ENCODE measurements around the gene RETREG2. TPM values are rescaled to one million over a fixed set of nuclear protein-coding genes. Genes with fewer than 3 reads are reported as not detected.

Gene RETREG2
- polyA plus RNA-seq, 1 donor from 2014 or later, result 156 TPM

DNA sequence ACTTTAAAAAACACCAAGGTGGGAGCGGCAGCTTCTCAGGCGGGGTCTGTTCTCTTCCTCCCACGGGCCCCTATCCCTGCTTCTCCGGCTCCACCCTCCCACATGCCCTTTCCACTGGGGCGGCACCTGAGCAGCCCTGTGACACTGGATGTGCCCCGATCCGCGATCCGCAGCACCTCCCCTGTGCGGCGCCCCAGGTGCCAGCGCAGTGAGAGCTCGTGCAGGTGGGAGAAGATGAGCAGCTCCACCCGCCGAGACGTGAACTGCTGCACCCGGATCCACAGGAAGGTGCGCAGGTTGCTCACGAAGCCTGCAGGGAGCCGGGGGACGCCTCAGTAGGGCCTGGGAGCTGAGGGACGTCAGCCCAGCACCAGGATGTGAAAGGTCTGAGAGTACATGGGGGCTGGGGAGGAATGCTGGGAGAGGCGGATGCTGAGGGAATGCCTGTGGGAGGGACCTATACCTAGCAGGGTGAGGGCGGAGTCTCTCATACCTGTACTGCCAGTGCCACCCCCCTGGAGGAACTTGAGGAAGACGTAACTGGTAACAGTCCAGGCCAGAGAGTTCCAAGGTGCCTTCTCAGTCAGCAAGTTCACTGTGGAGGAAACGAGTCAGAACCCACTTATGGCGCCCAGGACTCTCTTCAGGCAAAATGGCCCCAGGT is 37.9 kb downstream of the RETREG2 start:
- H2AFZ ChIP-seq (ENCODE audit: low read depth, low read length), result no peak overlapping the region
- no peak overlapping the region for H3K4me3 ChIP-seq (ENCODE audit: low read length)
- H3K4me2 ChIP-seq (ENCODE audit: low read length), result no peak overlapping the region
- no peaks in the 10 kb centered on the region for H4K20me1 ChIP-seq (ENCODE audit: insufficient read depth)
- no peaks in the 10 kb centered on the region for H3K9me2 ChIP-seq (ENCODE audit: insufficient read depth, low read length)
- no peak overlapping the region for H3K9ac ChIP-seq (ENCODE audit: low read length)
- no peaks in the 10 kb centered on the region for H3K79me2 ChIP-seq (replicated peaks; ENCODE audit: insufficient read depth, low read length)
- no peaks in the 10 kb centered on the region for H3K27me3 ChIP-seq (ENCODE audit: insufficient read depth, low read depth, low read length)
- no peak overlapping the region for H3K27ac ChIP-seq (ENCODE audit: low read length)
- H3K36me3 ChIP-seq (ENCODE audit: insufficient read depth, low read length), result no peaks in the 10 kb centered on the region
- TF ChIP-seq SMC3 (conservative IDR thresholded peaks at IDR 0.05; ENCODE audit: poor library complexity) (no peak), TAF1 (IDR thresholded peaks at IDR 0.05; ENCODE audit: low read depth) (no peak), POLR2AphosphoS5 (IDR thresholded peaks at IDR 0.05) (no peak), RAD21 (conservative IDR thresholded peaks at IDR 0.05) (no peak), EZH2 (IDR thresholded peaks at IDR 0.05; ENCODE audit: borderline replicate concordance, insufficient read depth, low read length, poor library complexity, severe bottlenecking) (no peak), MXI1 (conservative IDR thresholded peaks at IDR 0.05; ENCODE audit: poor library complexity, severe bottlenecking) (no peak), EP300 (conservative IDR thresholded peaks at IDR 0.05; ENCODE audit: poor library complexity, severe bottlenecking) (no peak)
- TF ChIP-seq, protein P1, sequence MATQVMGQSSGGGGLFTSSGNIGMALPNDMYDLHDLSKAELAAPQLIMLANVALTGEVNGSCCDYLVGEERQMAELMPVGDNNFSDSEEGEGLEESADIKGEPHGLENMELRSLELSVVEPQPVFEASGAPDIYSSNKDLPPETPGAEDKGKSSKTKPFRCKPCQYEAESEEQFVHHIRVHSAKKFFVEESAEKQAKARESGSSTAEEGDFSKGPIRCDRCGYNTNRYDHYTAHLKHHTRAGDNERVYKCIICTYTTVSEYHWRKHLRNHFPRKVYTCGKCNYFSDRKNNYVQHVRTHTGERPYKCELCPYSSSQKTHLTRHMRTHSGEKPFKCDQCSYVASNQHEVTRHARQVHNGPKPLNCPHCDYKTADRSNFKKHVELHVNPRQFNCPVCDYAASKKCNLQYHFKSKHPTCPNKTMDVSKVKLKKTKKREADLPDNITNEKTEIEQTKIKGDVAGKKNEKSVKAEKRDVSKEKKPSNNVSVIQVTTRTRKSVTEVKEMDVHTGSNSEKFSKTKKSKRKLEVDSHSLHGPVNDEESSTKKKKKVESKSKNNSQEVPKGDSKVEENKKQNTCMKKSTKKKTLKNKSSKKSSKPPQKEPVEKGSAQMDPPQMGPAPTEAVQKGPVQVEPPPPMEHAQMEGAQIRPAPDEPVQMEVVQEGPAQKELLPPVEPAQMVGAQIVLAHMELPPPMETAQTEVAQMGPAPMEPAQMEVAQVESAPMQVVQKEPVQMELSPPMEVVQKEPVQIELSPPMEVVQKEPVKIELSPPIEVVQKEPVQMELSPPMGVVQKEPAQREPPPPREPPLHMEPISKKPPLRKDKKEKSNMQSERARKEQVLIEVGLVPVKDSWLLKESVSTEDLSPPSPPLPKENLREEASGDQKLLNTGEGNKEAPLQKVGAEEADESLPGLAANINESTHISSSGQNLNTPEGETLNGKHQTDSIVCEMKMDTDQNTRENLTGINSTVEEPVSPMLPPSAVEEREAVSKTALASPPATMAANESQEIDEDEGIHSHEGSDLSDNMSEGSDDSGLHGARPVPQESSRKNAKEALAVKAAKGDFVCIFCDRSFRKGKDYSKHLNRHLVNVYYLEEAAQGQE (IDR thresholded peaks at IDR 0.05; ENCODE audit: borderline replicate concordance), result no peak
- TF ChIP-seq, protein P2, sequence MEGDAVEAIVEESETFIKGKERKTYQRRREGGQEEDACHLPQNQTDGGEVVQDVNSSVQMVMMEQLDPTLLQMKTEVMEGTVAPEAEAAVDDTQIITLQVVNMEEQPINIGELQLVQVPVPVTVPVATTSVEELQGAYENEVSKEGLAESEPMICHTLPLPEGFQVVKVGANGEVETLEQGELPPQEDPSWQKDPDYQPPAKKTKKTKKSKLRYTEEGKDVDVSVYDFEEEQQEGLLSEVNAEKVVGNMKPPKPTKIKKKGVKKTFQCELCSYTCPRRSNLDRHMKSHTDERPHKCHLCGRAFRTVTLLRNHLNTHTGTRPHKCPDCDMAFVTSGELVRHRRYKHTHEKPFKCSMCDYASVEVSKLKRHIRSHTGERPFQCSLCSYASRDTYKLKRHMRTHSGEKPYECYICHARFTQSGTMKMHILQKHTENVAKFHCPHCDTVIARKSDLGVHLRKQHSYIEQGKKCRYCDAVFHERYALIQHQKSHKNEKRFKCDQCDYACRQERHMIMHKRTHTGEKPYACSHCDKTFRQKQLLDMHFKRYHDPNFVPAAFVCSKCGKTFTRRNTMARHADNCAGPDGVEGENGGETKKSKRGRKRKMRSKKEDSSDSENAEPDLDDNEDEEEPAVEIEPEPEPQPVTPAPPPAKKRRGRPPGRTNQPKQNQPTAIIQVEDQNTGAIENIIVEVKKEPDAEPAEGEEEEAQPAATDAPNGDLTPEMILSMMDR (IDR thresholded peaks at IDR 0.05; ENCODE audit: poor library complexity, severe bottlenecking), result no peak
- H3K9me3 ChIP-seq (ENCODE audit: low read length), result no peaks in the 10 kb centered on the region
- no peaks in the 10 kb centered on the region for H3F3A ChIP-seq (ENCODE audit: insufficient read depth, low read length, poor library complexity, severe bottlenecking)

DNA sequence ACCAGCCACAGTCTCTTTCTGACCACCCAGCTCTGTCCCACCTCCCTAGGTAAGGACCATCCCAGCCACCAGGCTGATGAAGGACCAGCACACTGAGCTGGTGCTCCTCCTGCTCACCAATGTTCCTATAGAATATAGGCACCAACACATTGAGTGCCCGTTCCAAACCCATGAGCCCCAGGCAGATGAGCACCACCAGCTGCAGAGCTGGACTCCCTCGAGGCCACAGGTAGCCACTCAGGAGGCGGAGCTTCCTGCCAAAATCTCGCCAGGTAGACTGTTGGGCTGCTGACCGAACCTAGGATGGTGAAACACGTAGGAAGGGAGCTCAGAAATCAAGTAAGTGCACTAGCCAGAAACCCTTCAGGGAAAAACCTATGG is 38.5 kb downstream of the RETREG2 start:
- TF ChIP-seq MXI1 (conservative IDR thresholded peaks at IDR 0.05; ENCODE audit: poor library complexity, severe bottlenecking) (no peak), POLR2AphosphoS5 (IDR thresholded peaks at IDR 0.05) (no peak), RAD21 (conservative IDR thresholded peaks at IDR 0.05) (no peak), EP300 (conservative IDR thresholded peaks at IDR 0.05; ENCODE audit: poor library complexity, severe bottlenecking) (no peak), SMC3 (conservative IDR thresholded peaks at IDR 0.05; ENCODE audit: poor library complexity) (no peak), TAF1 (IDR thresholded peaks at IDR 0.05; ENCODE audit: low read depth) (no peak), EZH2 (IDR thresholded peaks at IDR 0.05; ENCODE audit: borderline replicate concordance, insufficient read depth, low read length, poor library complexity, severe bottlenecking) (no peak)
- TF ChIP-seq, protein P1 (IDR thresholded peaks at IDR 0.05; ENCODE audit: borderline replicate concordance), result no peak
- TF ChIP-seq, protein P2 (IDR thresholded peaks at IDR 0.05; ENCODE audit: poor library complexity, severe bottlenecking), result no peak
- Histone ChIP-seq H3K27ac (ENCODE audit: low read length) (no peak overlapping the region), H3K4me3 (ENCODE audit: low read length) (no peak overlapping the region), H3K9me3 (ENCODE audit: low read length) (no peaks in the 10 kb centered on the region), H3F3A (ENCODE audit: insufficient read depth, low read length, poor library complexity, severe bottlenecking) (no peaks in the 10 kb centered on the region), H2AFZ (ENCODE audit: low read depth, low read length) (no peak overlapping the region), H3K36me3 (ENCODE audit: insufficient read depth, low read length) (no peaks in the 10 kb centered on the region), H4K20me1 (ENCODE audit: insufficient read depth) (no peaks in the 10 kb centered on the region), H3K9ac (ENCODE audit: low read length) (no peak overlapping the region), H3K4me2 (ENCODE audit: low read length) (no peak overlapping the region), H3K27me3 (ENCODE audit: insufficient read depth, low read depth, low read length) (no peaks in the 10 kb centered on the region), H3K9me2 (ENCODE audit: insufficient read depth, low read length) (no peaks in the 10 kb centered on the region), H3K79me2 (replicated peaks; ENCODE audit: insufficient read depth, low read length) (no peaks in the 10 kb centered on the region)
